NCI-H146 treated with DMSO at 0.1 percent for 48 hours (cell line): ENCODE measurements around the gene DAB2IP.

Experiments
- DNase-seq: peaks from one replicate; lab custom pipeline; 2025; ENCODE audit not compliant: unreplicated experiment; lab: John Stamatoyannopoulos, UW

Gene DAB2IP

DNA sequence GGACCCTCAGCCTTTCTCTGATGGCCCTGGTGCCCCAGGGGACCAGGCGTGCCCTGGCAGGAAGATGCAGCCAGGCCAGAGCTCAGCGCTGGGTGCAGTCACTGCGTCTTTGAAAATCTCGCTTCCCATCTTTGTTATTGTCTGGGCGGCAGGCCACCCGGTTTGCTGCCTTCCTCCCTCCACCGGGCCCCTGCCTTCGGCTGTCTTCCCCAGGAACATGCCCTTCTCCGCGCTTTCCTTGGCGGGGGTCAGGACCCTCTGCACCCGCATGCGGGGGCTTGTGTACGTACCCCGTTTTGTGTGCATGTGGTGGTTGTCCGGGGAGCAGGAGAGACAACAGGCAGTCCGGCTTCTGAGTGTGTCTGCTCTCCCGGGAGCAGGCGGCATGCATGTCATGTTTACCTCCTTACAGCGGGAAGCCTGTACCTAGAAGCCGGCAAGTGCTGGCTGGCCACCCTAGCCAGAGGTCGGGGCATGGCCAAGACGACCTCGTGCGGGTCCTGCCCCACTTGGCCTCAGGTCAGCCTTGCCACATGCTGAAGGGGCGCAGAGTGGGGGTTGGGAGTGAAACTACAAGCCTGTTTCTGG lies 49.5 kb downstream of the DAB2IP start:
- no peak for DNase-seq

DNA sequence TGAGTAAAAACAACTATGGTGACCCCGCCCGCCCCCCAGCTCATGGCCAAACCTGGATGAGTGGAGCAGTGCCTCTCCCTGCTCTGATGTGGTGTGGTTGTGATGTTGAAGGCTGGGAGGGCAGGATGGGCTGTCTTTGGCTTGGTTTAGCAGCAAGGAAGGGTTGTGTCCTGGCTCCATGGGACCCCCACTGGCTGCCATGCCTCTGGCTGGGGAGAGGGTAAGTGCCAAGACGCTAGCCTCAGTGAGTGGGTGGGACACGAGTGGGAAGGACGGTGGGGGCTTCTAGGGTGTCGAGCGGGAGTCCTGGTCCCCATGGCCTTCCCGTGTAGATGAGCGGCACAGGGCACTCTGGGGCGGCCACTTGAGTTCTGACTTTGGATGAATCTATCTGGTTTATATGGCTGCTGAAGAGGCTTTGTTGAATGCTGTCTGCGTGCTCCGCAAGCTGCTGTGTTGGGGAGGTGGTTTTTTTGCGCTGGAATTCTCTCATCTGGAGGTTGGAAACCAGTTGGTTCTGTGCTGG lies 50.4 kb downstream of the DAB2IP start:
- no peak for DNase-seq

DNA sequence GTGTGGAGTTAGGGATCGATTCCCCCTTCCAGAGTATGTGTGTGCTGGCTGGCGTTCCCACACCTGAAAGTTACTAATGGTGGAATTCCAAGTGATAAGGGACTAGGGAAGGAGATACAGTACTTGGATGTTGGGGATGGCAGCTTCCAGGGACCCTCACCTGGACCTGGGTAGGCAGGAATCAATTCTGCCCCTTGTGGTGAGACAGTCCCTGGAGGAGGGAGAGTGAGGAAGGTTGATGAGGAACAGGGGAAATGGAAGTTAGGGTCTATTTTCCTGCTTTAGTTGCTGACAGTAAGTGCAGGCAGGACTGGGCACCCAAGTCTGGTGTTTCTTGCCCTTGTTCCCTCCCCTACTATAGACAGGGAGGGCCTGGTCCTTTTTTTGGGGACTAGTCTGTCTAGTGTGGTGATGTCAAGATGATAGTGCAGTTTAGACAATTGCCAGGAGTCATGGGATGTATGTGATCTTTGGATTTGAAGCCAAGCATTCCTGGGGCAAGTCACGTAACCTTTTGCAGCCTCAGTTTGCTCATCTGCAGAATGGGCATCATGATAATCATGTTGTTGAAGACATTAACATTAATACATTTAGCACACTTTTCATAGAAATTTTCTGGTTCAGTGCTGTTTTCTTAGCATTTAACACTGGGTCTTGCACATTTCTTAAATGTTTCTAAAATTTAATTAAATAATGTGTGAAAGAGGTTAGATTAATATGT lies 51.7 kb downstream of the DAB2IP start:
- no peak for DNase-seq

DNA sequence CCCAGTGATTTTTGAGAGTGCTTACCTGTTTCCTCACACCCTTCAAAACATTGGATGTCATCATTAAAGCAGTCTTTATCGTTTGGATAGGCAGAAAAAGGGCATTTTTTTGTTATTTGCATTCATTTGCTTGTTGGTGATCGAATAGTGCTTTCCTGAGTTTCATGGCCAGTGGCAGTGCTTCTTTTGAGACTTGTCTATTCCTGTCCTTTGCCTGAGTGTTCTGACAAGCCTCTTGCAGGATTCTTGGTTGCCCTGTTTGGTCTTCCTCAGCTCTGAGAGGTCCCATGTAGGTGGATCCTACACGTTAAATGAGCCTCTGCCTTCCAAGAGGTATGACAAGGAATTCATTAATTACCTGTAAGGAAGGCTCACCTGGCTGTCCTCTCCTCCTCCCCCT lies 52.8 kb downstream of the DAB2IP start:
- no peak for DNase-seq

DNA sequence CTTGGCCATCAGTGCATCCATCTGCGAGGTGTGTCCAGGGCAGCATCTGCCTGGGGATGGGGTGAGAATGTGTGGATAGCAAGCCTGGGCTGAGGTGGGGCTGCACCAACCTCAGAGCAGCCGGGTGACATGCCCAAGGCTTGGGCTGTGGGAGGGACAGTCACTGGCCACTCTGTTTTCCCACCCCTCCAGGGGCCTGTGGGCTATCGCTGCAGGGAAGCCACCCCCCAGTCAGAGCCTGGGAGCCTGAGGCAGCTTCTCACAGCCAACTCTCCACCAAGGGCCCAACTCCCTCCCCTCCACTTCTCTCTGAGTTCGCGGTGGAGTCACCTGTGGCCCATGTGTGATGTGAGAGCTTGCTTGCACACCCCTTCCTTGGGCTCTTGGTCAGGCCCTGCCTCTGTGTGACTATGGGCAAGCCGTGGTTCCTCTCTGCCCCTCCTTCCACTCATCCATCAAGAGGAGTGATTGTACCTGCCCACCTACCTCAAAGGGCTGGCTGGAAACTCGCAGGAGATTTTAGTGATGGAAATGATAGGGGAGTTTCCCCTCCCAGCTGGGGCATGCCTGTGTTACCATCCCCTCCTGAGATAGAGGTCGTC lies 54.8 kb downstream of the DAB2IP start:
- DNase-seq, result no peak

DNA sequence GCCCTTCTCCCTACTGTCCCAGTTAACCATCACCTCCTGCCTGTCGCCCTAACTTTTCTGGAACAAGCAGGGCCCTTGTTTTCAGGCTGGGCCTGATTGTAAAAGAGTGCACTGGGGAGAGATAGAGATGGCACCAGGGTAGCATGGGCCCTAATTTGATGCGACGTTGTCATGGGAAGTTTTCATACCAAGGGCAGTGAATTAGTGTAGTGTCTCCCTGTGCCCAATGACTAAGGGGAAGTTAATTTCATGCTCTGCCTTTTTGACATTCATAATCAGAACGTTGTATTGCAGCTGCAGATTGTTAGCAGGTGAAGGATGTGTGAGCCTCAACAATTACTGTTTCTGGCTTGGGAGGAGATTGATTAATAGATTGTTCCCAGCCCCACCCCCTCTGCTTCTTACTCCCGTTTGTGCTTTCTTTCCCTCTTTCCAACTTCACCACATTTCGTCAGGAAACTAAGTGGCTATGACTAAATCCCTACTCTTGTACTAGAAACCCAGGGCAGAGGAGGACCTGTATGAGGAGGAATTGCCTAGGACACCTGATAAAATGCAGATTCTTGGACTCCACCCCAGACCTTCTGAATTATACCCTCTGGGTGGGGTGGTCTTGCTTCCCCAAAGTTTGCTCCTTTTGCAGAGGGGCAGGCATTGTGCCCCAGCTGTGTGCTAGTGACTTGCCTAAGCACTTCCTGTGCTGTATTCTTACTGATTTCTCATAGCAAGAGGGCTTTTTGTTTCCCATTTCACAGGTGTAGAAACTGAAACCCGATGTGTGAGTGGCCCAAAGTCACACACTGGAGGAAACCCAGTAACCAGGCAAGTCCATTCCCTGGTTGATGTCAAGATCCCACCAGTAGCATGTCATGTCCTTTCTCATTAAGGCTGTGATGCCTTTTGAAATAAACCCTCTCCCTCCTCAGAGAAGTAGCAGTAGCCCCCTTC lies 56.3 kb downstream of the DAB2IP start:
- DNase-seq, result no peak

DNA sequence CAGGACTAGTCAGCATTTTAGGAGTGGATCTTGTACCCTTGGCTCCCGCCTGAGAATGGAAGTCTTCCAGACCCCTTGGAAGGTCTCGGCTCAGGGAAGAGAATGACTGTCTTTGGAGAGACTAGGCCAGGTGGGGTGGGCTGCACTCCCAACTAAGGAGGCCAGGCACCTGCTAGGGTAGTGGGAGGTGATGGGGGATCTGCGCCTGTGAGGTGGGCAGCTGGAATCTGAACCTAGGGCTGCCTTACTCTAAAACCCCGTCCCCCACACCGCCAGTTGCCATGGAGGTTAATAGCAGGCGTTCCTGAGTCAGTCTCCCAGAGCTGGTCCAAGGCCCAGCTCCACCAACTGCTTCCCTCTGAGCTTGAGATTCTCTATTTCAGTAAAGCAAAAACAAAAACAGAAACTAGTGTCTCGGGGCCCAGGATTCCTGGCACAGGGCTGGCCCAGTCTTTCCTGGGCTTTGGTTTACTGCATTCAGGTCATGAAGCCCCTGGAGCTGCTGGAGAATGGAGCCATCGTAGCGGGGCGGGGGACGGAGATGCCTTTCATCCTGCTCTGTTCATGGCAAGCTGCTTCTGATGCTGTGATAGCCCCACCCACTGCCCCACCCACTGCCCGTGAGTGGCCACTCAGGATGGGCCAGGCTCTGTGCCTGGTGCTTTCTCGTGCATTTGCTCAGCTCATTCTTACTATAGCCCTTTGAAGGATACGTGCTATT lies 57.5 kb downstream of the DAB2IP start:
- no peak for DNase-seq

DNA sequence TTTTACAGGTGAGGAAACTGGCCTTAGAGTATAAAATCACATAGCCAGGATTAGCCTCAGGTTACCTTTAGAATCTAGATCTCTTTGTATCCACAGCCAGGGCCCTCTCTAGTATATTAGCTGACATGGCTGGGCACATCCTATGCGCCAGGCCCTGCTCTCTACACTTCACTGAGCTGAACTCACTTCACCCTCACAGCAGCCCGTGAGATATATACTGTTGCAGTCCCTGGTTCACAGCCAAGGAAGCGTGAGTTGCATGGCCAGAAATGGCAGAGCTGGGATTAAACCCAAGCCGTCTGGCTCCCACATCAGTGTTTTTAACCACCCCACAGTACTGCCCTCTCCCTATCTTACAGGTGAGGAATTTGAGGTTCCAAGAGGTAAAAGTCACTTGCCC lies 58.4 kb downstream of the DAB2IP start:
- DNase-seq, result no peak

DNA sequence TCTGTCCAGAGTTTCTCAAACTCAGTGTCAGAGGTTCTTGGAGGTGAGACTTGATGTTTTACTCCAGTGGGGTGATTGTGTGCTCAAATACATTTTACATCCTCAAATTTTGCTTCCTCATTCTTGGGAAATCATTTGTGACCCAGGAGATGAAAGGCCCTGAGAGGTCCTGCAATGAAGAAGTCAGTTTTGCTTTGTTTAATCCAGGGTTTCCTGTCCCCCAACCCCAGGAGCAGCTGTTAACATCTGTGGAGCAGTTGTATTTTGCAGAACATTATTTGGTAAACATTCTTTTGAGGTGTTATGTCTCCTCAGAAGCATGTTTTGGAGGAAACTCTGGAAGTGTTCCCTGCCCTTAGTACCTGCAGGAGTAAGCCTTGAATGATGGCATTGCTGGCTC lies 59.8 kb downstream of the DAB2IP start:
- no peak for DNase-seq

DNA sequence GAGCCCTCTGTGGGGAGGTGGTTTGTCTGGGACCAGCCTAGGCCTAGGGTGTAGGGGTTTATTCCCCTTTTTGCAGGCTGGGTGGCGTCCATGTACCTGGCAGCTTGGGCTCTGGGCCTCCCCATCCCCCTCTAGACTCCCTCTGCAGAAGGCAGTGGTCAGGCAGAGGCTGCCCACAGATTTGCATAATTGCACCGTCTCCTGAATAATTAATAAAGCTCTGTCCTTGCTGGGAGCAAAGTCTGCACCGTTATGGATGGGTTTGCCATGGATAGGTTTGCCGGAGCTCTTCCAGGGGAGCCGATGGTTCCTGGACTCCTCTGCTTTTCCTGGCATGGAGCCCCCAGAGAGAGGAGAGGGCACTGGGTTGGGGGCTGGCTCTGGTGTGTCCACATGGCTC lies 60.4 kb downstream of the DAB2IP start:
- DNase-seq, result no peak

DNA sequence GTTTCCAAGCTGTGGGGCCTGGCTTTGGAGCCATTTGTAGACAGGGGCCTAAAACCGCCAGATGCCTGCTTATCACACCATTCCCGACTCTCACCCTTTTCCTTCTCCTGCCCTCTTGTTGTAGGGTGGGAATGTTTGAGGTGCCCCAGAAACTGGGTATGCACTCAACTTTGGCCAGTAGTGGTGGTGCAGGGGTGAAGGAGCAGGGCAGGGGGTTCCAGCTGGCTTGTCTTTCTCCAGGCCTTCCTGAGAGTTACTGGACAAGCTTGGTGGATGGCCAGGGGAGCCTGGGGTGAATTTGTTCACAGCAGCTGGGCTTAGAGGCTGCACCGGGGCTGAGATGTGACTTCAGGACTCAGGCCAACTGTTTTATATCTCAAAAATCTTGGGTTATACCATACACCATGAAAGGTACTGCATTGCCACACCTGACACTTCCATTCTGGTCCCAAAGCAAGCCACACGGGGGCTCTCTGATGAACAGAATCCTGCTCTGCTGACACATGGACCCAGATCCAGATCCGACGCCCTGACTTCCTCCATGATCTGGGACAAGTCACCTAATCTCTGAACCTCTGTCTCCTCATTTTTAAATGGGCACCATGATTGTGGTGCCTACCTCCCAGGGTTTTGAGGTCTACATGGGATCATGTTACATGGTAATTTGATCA lies 62.1 kb downstream of the DAB2IP start:
- no peak for DNase-seq

DNA sequence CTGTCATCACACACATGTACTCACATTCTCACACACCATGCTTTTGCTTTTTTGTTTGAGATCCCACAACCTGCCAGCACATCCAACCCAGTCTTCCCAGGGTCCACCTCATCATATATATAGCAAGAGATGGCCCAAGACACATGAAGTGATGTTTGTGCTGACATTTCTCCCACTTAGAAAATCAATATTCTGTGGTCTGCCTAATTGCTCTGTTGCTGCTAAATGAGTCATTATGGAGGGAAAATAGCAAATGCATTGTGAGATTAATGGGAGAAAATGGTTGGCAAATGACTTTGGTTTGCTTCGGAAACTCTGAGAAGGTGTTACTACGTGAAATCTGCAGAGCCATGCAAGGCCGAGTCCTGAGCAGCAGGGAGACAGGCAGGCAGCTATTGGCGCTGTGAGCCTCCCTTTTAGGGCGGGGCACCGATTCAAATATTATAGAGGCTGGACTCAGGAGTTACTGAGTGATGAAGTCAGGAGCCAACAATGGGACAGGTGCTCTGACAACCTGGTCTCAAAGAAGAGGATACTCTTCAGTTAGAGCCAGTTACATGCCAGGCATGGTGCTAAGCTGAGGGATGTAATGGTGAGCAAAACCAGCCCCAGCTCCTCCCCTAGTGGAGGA lies 62.8 kb downstream of the DAB2IP start:
- DNase-seq, result peak; percentile 66

DNA sequence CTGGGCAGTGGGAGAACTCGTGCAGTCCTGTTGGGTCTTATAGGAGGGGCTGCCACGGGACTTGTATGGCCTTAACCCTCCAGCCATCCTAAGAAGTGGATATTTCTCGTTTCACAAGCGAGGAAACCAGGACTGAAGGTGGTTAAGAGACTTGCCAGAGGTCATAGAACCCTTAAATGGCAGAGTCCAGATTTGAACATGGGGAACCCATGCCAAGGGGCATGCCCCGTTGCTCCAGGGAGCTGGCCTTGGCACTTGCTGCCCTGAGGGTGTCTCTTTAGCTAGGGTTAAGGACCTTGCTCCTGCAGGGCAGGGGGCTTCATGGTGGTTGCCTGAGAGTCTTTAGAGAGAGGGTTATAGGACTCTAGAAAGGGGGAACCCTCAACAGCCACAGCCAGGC lies 63.4 kb downstream of the DAB2IP start:
- DNase-seq, result no peak

DNA sequence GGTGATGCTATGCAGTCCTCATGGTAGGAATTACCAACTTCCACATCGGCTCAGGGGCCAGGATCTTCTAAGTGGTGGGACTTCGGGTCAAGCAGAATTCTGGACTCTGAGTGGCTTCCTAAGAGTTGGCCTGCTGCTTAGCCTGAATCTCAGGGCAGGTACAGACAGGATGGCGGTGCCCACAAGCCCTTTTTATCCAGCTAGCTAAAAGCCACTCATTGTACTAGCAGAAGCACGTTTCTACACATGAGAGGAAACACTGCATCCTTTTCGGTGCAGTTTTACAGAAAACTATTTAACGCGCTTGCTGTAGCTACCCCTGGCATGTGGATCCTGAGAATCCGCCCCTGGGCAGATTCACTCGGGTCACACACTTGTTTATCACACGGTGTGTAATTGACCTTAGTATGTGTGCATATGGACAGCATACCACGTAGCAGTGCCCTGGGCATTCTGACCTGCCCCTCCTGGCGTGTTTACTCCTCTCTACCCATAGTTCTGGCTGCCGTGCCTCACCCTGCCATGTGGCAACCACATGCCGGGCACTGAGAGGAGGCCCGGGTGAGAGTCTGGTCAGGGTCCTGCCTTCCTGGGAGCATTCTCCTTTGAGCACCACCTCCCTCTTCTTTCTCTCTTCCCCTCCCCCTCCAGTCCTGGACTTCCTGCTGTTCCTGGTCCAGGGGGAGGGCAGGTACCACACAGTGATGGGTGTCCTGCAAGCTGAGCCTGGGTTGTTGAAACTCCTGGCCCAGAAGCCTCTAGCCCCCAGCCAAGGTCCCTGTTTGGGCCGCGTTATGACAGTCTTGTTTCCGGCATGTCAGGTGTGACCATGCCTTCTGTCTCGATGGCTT lies 65.9 kb downstream of the DAB2IP start:
- no peak for DNase-seq

DNA sequence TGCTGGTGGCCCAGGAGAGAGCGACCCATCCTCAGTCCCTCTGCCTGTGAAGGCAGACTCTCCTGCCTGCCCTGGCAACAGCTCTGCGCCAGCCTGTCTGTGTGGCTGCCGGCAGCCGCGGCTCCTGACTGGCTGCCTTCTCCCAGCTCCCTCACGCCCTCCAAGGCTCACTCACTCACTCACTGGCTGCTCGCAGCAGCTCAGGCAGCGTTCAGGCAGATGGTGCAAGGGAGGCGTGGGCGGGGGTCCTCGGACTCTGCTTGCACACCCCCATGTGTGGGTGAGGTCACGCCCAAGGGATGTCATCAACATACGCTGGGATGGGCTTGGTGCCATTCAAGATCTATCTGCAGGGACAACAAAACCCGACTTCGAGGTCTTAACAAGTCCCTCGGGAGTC lies 66.7 kb downstream of the DAB2IP start:
- DNase-seq, result no peak

DNA sequence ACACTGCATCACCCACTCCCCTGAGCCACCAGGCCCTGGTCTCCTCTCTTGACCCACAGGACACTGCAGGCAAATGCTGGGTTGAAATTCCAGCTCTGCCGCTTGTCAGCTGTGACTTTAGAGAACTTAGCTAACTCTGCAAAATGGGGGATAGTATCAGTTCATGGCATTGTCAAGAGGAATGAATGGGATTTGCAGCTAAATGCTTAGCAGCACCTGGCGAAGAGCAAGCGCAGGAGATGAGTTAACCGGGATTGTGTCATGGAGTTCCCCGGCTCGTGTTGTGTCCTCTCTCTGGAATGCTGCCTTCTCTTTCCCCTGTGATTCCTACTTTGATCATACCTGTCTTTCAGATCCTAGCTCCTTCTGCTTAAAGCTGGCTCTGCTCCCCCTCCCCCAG lies 67.1 kb downstream of the DAB2IP start:
- no peak for DNase-seq

DNA sequence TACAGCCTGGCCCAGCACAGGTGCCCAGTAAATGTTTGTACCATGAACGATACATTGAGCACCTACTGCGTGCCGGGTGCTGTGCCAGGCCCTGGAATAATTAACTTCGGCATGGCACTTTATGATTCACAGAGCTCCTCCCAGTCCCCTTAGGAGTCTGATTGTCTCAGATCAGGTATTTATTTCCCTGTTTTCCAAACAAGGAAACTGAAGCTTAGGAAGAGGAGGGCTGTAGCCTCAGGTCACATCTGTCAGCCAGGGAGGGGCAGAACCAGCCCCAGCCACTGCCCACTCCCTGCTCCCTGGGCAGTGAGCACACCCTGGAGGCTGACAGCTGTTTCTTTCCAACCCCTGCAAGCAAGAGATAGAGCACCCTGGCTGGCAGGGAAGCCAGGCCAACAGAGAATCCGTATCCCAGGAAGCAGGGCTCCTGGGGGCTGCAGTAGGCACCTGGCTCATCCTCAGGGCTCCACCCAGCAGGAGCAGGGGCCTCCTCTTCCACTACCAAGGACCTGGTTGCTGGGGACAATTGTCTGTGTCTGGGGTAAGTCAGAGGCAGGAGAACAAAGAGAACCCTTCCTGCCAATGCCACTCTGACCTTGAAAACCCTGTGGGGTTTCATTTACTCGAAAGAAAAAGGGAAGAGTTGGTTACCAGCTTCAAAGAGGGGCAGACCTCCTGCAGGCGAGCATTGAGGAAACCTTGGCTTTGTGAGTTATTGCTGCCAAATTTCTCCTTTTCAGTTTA lies 69.0 kb downstream of the DAB2IP start:
- peak; percentile 12 for DNase-seq

DNA sequence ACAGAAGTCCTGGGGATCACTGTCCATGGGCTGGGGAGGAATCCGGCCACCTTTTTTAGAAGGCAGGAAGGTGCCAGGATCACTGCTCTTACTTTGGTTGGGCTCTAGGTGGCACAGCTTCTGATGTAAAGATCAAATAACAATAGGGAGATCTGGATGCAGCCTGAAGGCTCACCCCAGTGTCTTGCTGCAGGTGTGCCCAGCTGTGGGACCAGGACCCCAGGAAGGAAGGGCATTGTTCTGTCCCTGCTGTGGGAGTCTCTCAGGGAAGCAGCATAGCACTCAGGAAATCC lies 69.6 kb downstream of the DAB2IP start:
- DNase-seq, result no peak
